Renal cortex interstitium (tissue), 11 donors: ENCODE results near the gene RAB1B. TPM values are rescaled to one million over a fixed set of nuclear protein-coding genes. Genes with fewer than 3 reads are reported as not detected.

Experiments
- DNase-seq, 11 donors: peaks; one replicate each; pipeline ENCODE4 v3.0.0-alpha.2; 2013; ENCODE audit warnings: low read depth in 9 of 11, low spot score in 4 of 11; ENCODE audit errors: extremely low read depth in 1 of 11
- polyA plus RNA-seq, 3 donors: library from polyadenylated mRNA; unstranded; fragments of 120-200 nt; gene quantifications; one replicate each; pipeline ENCODE4 v1.2.1, GENCODE V29; 2013; ENCODE audit not compliant: insufficient read length in 3 of 3

RAB1B gene
- polyA plus RNA-seq, 3 donors, result 106 to 142 (median 126) TPM

DNA sequence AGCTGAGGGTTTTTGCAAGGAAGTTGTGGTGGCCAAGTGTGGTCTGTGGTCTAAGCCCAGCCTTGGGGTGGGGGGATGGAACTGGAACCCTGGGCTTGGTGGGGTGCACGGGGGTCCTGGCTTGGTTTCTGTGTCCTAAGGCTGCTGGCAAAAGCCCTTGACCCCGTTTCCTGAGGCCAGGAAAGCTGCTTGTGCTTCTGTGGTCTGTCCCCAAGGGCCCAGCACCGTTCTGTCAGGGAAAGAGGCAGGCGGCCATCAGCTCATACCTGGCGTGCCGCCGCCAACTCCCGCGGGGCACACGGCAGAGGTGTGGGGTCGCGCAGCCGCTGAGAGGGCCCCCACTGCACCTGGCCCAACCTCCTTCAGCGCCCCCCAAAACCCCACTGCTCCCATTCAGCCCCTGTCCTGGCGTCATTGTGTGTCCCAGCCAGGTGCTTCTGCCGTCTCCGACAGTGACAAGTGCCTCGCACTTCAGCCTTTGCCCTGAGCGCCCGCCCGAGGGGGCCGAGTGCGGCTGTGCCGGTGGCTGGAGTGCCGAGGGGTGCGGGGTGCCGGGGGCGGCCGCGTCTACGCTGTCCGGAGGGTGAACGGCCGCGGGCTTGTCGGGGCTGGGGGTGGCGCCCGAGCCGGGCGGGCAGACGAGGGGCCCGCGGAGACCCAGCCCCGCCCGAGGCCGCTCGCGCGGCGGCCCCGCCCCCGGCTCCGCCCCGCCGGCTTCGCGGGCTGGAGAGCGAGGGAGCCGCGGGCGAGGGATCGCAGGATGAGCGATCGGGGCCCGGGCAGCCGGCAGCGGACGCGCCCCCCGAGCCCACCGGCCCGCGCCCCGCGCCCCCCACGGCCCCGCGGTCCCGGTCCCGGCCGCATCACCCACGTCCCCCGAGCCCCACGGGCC, 9.3 kb downstream of the RAB1B start, which contains the start of gene CNIH2:
Gene CNIH2 (plus strand): TSS at position 705 of the 892 bp plus-strand sequence. CDS start 282 bp downstream, outside the sequence.
- DNase-seq, result no peak

GRCh38 chr11:66278363-66279091, 10.1 kb downstream of the RAB1B start:
- no peak for DNase-seq

DNA sequence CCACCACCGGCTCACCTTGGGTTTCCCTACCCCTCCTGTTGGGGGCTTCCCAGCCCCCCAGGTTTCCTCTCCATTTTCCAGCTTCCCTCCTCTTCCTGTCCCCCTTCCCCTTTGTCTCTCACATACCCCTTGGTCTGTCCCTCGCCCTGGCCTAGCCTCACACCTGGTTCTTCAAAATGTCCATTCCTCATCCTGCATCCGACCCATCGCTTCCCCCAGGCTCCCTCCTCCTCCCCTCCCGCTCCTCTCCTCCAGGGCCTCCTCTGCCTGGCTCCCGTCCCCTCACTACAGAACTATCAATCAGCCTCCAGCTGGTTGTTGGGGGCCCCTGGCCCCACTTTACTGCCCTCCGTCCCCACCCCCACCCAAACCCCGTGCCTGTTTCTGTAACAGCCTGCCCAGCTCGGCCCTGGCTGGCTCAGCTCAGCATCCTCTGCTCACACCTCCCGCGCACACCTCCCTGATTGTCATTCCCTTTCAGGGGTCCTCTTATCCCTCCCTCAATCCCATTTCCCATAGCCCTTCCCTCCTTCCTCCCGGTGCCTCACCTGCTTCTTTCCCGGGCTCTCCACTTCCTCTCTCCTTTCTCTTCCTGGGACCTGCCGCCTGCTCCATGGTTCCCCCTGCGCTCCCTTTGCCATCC, 10.8 kb downstream of the RAB1B start:
- no peak for DNase-seq

DNA sequence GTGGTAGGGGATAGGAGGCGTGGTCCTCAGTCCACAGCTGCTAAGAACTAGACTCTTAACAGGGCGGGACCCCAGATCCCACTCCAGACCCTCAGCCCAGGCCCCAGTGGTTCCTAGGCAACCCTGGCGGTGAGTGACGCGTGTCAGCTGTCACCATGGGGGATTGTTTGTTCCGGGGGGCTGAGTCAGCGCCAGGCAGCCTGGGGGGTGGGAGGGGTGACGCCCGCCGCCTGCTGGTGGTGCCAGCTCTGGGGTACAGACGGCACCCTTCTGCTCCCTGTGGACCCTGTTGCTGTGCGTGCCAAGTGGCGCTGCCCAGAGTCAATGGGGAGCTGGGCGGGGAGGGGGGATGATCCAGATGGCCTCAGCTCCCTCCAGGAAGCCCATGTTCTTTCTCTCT, 12.0 kb downstream of the RAB1B start:
- DNase-seq, result no peak

DNA sequence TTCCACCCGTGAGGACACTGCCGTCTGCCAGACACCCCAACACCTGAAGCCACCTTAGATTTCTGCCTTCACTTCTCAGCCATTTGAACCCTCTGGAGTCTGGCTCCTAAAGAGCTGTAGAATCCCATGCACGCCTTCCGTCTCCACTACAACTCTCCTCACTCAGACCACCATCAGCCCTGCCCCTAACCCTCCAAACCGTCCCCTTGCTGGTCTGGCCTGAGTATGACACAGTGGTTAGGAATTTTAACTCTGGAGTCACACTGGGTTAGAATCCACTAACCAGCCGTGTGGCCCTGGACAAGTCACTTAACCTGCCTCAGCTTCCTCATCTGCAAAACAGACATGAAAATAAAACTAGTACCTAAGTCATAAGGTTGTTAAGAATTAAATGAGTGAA, 12.6 kb downstream of the RAB1B start:
- DNase-seq, result no peak

DNA sequence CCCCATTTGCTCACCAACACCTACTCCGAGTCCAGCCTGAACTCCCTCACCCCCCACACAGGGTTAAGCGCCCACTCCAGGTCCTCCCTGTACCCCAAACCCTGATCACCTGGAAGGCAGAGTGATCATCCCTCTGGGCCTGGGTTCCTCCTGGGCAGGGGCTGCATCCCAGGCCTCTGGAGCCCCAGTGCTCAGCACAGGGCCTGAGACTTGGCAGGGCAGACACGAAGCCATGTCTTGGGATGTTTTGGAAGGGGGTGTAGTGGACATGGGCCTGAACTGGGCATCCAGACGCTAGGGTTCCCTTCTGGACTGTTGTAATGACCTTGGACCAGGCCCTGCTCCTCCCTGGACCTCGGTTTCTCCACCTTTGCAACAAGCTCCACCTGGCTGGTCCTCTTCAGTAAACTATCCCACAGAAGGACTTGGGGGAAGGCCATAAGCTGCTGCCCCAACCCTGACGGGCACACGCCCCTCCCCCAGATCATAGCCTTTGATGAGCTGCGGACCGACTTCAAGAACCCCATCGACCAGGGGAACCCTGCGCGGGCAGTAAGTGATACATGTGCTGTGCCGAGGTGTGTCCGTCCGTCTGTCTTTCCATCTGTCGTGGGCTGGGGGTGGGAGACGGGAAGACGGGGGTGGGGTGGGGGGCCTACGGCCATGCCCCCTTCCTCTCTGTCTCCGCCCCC, 13.5 kb downstream of the RAB1B start:
- DNase-seq, result no peak

DNA sequence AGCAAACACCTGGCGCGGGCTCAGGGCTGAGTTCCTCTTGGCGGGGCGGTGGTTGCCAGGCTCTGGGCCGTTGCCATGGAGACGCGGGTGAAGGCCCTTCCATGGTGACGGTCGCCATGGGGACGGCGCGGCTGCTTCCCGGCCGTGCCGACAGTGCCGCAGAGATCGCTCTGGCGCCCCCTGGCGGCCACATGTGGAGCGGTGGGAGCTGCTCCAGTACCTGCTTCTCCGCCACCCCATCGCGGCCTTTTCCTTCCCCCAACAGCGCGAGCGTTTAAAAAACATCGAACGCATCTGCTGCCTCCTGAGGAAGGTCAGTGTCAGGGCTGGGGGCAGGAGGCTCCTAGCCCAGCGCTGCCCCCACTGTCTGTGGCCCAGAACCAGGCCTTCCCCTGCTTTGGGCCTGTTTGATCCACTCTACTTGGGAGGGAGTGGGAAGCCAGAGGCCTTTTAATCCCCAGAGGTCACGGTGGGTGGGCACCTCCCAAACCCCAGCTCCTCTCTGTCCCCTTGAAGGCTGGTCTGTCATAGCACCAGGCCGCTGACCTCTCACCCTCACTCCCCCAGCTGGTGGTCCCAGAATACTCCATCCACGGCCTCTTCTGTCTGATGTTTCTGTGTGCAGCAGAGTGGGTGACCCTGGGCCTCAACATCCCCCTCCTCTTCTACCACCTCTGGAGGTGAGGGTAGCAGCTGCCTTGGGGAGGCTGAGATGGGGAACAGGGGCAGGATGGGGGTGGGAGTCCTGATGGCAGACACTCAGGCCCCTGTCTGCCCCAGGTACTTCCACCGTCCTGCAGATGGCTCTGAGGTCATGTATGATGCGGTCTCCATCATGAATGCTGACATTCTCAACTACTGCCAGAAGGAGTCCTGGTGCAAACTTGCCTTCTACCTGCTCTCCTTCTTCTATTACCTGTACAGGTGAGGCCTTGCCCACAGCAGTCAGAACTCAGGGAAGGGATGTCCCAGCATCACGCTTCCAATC, 14.3 kb downstream of the RAB1B start:
- DNase-seq, result peak; percentile 85 to 98 (median 96)

GRCh38 chr11:66283461-66284105, 15.1 kb downstream of the RAB1B start:
- no peak for DNase-seq

- DNase-seq, result no peak
Measured at GRCh38 chr11:66284526-66285078, 16.2 kb downstream of the RAB1B start.

DNA sequence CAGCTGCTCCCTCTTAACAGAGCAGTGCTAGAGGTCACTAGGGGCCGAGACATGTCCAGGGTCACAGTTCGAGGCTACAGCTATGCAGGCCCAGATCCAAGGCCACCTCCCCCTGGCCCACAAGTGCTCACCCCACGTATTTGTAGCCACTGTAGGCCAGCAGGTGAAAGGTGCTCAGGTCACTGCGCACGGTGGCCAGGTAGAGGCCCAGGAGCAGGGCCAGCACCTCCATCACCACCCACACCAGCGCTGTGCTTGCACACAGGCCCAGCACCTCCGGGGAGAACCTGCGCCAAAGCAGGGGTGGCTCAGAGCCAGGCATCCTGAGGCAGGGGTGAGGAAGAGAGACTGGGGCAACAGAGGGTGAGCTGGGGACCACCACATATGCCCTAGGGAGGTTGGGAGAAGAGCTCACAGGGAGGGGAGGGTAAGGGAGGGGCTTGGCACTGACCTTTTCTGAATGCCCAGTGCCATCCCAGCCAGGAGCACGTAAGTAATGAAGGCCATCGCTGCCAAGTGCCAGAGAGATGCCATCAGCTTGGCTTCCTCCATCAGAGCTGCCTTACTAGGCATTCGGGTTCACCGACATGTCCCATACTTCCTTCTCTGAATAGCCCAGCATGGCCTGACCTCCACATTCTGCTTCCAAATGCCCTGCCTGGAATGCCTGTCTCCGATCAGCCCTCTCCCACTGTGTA, 17.0 kb downstream of the RAB1B start:
- no peak for DNase-seq

GRCh38 chr11:66286699-66287098, 18.3 kb downstream of the RAB1B start:
- no peak for DNase-seq

GRCh38 chr11:66287211-66287888, 18.9 kb downstream of the RAB1B start:
- DNase-seq, result no peak

GRCh38 chr11:66287889-66288670, 19.6 kb downstream of the RAB1B start:
- no peak for DNase-seq

GRCh38 chr11:66288671-66289547, 20.5 kb downstream of the RAB1B start, which contains the start of gene YIF1A:
Gene YIF1A, minus strand, starts transcription at chr11:66289143. Its CDS starts 158 bp downstream, at chr11:66288985.
- DNase-seq, result peak; percentile 92 to 99 (median 98)
